SKM-1 treated with dmso at 0.1 percent for 144 hours (cell line): ENCODE results near the gene DECR2.
A peak's percentile ranks its signal among the peaks of the same experiment; 100 is the strongest.
"Not testable (repeated sequence)": the region's sequence is repeated elsewhere in the genome, so short reads cannot be mapped to it uniquely, and the experiment has no call there.

Experiments
- DNase-seq: peaks from one replicate; lab custom pipeline; 2025; ENCODE audit not compliant: unreplicated experiment; lab: John Stamatoyannopoulos, UW

The DECR2 gene

DNA sequence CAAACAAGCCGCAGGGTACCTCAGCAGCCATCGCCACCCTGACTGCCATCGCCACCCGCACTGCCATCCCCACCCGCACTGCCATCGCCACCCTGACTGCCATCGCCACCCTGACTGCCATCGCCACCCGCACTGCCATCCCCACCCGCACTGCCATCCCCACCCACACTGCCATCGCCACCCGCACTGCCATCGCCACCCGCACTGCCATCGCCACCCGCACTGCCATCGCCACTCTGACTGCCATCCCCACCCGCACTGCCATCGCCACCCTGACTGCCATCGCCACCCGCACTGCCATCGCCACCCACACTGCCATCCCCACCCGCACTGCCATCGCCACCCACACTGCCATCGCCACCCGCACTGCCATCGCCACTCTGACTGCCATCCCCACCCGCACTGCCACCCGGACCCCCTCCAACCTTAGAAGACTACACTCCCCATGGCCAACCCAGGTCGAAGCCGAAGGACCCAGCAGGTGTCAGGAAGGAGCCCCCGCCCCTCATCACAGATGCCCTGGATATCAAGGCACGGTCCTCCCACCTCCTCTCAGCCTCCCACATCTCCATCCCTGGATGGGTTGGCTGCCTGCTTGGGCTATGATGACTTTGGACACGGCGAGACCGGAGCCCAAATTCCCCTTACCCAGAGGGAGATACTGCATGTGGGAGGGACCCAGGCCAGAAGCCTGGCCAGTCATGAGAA lies 23.4 kb upstream of the DECR2 start:
- DNase-seq = not testable (repeated sequence)

DNA sequence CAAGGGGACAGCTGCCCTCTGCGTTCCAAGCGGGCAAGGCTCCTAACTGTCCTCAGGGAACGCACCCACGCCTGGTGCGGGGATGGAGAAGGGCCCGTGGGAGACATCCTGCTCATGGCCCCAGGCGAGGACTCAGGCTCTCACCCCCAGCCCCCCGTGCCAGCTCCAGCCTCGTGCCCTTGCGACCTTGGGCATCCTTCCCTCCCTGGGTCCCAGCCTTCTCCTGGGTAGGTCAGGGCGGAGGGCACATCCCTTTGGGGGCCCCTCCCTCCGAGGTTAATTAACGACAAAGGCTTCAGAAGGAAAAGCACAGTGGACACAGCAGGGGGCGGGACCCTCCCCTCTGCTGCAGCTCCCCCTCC lies 22.9 kb upstream of the DECR2 start:
- no peak for DNase-seq

DNA sequence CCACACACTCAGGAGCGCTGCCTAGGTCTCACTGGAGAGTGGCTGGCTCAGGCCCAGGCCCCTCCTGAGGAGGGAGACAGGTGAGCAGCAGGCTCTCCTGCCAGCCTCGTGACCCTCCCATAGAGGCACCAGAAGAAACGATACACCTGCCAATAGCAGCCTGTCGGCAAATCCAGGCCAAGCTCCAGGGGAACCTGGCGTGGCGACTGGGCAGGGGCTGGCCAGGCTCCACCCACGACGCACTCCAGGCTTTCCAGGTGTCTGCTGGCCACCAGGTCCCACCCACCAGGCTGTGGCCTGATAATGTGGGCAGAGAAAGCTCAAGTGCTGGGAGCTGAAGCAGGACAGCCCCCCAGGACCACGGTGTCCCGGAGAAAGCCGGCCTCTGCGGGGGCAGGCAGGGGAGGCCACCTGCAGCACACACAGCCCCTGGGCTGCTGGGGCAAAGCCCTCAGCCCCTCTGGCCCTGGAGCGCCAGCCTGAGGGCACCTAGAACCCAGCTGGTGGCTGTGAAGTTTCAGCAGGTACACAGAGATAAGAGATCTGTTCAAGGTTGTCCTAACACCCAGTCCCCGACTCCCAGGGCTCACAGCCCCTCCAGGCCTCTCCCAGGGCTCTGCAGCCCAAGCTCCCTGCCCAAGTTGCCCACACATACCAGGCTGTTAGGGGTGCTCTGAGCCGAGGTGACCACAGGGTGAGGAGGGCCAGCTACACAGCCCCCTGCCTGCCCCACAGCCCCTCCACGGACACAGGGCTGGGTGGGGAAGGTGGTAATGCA lies 22.3 kb upstream of the DECR2 start:
- no peak for DNase-seq

DNA sequence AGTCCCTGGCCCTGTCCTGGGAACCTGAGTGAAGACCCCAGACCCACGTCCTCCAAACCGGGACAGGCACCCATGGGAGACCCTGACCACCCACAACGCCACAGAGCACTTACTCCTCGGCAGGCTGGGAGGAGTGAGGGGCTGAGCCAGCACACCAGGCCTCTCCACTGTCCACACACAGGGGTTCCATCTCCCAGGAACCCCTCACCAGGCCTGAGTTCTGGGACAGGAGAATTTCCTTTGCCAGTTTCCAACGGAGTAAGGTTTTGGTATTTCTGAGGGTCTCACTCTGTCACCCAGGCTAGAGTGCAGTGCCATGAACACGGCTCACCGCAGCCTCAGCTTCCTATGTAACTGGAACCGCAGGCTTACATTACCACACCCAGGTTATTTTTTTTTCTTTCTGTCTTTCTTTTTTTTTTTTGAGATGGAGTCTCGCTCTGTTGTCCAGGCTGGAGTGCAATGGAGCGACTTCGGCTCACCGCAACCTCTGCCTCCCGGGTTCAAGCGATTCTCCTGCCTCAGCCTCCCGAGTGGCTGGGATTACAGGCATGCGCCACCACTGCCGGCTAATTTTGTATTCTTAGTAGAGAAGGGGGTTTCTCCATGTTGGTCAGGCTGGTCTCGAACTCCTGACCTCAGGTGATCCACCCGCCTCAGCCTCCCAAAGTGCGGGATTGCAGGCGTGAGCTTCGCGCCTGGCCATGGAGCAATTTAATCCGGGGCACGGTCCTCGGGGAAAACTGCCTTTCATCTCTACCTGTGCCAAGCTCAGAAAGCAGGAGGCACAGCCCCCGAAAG lies 21.5 kb upstream of the DECR2 start:
- no peak for DNase-seq

DNA sequence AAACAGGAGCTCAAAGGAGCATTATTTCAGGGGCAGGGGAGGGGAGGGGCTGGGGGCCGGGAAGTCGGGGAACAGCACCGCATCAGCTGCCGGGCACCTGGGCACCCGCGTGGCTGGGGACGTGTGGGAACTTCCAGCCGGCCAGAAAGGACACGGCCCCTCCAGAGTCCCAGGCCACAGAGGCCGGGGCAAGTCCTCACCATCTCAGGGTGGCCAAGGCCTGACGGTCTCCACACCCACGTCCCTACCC lies 21.0 kb upstream of the DECR2 start:
- DNase-seq = no peak

DNA sequence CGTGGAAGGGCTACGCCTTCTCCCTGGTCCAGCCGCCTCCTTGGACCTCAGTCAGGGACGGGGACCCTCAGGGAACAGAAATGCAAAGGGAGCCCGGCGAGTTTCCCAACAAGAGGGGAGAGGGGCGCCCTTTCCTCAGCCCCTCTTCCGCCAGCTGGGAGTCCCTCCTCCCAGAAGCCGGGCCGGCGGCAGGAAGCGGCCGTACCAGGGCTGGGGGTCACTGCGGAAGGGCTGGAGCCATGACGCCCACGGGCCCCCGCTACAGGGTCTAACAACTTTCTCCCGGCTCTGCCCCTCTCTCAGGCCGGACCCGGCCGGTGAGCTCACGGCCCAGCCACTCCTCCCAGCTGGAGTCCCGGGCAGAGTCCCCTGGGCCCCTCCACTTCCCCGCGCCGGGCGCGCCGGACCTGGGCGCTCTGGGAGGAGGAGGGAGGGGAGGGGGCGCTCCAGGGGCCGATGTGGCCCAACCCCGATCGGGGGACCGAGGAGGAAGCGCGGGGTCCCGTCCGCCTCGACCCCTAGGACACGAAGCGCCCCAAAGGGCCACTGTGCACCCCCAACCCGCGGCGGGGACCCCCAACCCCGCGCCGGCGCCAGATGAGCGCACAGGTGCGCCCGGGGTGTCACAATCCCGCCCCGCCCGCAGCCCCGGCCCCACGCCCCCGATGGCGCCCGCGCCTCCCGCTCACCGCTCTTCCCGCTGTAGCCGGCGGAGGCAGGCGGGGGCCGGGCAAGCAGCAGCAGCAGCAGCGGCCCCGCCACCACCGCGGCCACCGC lies 20.5 kb upstream of the DECR2 start:
- no peak for DNase-seq

DNA sequence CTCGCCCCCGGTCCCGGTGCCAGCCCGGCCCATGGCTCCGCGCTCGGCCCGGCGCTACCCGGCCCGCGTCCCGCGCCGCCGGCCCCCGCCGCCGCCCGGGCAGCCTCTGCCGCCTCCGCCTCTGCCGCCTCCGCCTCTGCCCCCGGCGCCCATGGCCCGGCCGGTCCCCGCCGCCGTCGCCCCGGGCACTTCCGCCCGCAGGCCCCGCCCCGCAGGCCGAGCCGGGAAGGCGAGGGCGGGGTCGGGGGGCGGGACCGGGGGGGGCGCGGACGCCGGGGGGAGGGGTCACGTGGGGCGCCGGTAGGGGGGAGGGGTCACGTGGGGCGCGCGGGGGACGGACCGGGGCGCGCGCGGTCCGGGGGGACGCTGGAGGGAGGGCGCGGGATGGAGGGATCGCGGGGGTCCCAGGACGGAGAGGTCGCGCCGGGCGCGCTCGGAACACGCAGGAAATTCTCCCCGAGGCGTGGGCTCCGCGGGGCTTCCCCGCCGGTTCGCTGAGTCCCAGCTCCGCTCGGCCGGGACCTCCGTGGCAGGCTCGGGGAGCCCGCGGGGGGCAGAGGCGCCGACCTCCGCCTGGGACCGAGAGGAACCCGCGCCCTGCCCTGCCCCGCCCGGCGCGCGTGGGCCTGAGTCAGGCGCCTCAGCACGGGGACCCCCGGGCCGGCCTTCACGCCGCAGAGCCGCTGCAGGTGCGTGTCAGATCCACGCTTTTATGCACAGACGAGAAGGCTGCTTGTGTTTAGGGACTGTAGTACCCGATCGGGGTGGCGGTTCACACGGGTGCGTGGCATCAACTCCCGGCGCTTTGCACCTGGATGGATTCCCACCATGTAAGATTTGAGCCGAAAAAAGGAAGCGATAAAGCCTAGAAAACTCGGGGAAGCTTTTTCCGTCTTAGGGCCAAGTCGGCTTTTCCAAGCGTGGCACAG lies 19.6 kb upstream of the DECR2 start, which contains the start of gene PGAP6:
Gene PGAP6 (minus strand): TSS at position 190 of the 929 bp plus-strand sequence. CDS start 157 bp downstream, at position 33.
- peak; percentile 31 for DNase-seq

DNA sequence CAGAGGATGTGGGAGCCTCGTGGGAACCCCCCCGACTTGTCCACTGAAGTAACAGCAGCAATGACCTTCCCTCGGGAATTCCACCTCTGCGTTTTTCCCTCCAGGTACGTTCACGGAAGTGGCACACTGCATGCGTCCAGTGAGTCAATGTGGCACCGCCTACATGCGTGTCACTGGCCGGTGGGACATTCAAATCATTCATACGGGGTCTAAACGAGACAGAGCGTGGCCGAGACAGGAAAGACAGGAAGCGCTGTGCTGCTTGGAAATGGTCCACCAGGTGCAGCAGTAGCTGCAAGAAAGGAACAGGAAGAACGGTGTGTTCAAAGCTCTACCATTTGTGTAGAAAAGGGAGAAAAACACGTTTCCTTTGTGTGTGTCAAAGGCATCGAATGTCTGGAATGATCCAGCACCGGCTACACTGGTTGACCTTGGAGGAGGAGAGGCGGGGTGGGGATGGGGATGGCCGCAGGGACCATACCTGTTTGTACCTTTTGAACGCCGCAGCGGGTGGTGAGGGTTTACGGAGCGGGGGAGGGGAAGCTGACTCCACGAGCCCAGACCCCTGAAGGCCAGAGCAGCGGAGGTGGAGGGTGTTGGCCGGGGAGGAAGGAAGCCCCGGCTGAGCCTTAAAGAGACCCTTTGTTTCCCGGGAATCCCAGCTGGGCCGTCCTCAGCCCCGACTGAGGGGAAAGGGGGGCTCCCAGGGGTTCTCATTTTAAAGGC lies 18.2 kb upstream of the DECR2 start:
- no peak for DNase-seq

DNA sequence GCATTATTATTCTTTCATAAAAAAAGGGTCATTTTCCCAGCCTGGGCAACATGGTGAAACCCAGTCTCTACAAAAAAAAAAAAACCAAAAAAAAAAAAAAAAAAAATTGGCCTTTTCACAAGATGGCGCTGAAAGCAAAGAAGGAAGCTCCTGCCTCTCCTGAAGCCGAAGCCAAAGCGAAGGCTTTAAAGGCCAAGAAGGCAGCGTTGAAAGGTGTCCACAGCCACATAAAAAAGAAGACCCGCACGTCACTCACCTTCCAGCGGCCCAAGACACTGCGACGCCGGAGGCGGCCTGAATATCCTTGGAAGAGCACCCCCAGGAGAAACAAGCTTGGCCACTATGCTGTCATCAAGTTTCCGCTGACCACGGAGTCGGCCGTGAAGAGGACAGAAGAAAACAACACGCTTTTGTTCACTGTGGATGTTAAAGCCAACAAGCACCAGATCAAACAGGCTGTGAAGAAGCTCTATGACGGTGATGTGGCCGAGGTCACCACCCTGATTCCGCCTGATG lies 15.0 kb upstream of the DECR2 start:
- DNase-seq = no peak

DNA sequence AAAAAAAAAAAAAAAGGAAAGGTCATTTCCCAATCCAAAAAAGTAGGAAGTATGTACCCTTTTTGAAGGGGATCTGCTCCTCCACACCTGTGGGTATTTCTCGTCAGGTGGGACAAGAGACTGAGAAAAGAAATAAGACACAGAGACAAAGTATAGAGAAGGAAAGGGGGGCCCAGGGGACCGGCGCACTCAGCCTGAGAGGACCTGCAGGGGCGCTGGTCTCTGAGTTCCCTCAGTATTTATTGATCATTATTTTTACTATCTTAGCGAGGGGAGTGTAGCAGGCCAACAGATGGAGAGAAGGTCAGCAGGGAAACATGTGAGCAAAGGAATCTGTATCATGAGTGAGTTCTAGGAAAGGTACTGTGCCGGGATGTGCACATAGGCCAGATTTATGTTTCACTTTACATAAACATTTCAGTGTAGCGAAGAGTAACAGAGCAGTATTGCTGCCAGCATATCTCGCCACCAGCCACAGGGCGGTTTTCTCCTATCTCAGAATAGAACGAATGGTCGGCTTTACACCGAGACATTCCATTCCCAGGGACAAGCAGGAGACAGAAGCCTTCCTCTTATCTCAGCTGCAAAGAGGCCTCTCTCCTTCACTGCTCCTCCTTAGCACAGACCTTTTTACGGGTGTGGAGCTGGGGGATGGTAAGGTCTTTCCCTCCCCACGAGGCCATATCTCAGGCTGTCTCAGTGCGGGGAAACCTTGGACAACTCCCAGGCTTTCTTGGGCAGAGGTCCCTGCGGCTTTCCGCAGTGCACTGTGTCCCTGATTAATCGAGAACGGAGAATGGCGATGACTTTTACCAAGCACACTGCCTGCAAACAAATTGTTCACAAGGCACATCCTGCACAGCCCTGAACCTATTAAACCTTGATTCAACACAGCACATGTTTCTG lies 13.7 kb upstream of the DECR2 start:
- not testable (repeated sequence) for DNase-seq

DNA sequence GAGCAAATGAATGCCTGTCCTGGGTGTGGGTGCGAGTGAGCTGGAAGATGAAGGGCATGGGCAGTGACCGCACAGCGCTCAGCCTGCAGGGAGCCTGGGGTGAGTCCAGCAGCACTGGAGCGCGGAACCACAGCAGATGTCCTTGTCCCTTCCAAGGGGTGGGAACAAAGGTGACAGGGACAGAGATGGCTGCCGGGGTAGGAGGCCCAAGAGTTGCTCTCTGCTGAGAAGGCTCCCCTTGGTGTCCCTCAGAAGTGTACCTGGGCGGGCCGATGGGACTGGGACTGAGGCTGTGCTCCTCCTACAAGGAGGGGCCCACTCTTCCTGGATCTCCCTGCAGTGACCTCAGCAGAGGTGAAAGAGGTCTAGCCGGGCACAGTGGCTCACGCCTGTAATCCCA lies 12.3 kb upstream of the DECR2 start:
- no peak for DNase-seq

DNA sequence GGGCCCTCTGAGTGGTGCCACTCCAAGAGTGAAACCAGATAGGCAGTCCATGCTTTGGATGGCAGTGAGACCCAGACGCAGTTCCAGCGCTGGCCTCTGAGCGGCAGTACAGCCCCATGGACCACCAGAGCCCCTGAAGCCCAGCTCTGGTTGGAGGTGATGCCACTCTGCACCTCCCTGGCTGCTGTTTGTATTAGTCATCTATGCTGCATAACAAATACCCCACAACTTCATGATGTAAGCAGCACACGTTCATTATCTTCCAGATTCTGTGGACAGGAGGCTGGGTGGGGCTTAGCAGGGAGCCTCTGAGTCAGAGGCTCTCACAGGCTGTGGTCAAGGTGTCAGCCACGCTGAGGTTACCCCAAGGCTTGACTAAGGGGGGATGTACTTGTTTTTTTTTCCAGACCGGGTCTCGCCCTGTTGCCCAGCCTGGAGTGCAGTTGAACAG lies 9.8 kb upstream of the DECR2 start:
- DNase-seq = peak; percentile 27

DNA sequence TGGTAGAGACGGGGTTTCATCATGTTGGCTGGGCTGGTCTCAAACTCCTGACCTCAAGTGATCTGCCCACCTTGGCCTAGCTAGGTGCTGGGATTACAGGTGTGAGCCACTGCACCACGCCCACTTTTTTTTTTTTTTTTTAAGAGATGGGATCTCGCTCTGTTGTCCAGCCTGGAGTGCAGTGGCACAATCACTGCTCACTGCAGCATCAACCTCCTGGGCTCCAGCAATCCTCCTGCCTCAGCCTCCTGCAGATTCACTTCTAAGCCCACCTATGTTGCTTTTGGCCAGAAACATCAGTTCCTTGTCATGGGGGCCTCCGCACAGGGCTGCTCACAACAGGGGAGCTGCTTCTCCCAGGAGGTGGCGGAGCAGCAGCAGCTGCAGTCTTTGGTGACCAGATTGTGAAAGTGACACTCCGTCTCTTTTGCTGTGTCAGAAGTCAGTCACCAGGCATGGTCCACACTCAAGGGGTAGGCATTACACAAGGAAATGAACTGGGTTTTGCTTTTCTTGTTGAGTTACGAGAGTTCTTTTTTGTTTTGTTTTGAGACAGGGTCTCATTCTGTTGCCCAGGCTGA lies 9.1 kb upstream of the DECR2 start:
- no peak for DNase-seq

DNA sequence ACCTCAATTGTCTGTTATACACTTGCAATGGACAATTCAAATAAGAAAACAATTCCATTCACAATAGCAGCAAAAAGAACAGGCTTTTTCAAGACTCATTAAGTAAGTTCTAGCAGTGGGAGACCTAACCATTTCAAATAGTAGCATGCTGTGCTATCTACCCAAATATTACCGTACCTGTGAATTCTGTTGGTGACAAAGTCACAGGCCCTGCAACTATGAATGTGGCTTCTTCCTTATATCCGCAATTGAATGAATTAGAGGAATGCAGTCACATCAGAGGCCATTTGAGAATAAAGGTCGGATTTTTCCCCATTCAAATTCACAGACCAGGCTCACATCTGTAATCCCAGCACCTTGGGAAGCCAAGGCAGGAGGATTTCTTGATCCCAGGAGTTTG lies 5.5 kb upstream of the DECR2 start:
- no peak for DNase-seq

DNA sequence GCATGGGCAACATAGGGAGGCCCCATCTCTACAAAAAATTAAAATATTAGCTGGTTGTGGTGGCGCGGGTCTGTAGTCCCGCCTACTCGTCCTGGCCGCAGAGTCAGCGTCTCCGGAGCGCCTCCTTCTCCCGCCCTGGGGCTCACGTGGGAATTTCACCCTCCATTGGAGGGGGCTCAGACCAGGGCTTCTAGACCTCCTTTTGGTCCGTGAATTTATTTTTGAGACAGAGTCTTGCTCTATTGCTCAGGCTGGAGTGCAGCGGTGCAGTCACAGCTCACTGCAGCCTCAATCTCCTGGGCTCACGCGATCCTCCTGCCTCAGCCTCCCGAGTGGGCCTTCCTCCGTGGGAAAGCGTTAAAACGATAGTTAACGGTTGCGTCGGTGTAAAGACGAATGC lies 5.1 kb upstream of the DECR2 start:
- DNase-seq = peak; percentile 19

DNA sequence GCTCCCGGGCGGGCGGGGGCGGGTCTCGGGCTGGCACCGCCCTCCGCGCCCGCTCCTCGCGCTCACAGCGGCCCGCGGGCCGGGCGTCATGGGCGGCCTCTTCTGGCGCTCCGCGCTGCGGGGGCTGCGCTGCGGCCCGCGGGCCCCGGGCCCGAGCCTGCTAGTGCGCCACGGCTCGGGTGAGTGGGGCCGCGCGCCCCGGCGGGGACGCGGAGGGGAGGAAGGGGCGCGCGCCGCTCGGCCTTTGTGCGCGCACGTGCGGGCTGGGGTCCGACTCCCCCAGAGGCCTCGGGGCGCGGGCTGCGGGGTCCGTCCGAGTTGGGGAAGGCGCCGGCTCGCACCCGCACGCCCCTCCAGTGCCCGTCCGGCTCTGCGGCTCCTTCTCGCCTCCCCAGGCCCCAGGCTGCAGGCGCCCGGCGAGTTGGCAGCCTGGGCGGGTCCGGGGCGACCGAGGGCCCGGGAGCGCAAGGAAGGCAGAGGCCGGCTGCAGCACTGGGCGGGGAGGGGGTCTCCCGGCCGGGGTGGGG lies 4.5 kb upstream of the DECR2 start, which contains the start of gene NME4:
Gene NME4 (plus strand): TSS at position 65 of the 527 bp plus-strand sequence. CDS start 24 bp downstream, at position 89.
- DNase-seq = no peak

DNA sequence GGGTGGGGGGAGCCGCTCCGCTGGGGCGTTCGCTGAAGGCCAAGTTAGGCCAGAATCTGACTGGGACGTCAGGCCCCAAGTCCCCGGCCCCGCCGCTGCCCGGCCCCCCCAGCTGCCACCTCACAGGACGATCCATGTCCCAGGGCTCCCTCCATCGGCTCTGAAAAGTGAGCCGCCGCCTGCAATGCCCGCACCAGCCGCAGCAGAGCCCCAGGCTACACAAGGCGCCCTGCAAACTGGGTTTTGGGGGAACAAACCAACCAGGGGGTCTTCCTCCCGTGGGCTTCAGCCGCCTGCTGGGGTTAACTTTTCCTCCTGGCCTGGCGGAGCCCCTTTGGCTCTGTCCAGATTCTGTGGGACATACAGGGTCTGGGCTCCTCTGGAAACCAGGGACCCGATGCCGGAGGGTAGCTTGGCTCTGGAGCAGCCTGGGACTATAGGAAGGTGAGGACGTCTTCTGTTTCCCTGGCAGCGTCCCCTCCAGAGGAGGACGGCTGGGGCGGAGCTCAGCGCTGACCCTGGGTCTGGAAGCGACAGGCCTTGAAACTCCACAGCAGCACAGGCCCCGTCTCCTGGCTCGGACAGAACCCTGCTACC lies 3.9 kb upstream of the DECR2 start:
- no peak for DNase-seq
